Measurements from ENCODE around the gene NFATC4.

Gene NFATC4

GRCh38 chr14:24427537-24428508 lies 59.8 kb downstream of the NFATC4 start (continued):
- TF ChIP-seq ZNF777 (tag by site-specific recombination; IDR thresholded peaks at IDR 0.05; ENCODE audit: borderline replicate concordance): no peak
- no peak for TF ChIP-seq ZNF239 (tag by site-specific recombination; IDR thresholded peaks at IDR 0.05)
- TF ChIP-seq MYNN (tag by site-specific recombination; IDR thresholded peaks at IDR 0.05; ENCODE audit: borderline replicate concordance): no peak

- no peak for TF ChIP-seq HIC1 (tag by site-specific recombination; IDR thresholded peaks at IDR 0.05)
- peak; percentile 60 for TF ChIP-seq ZNF366 (tag by site-specific recombination; conservative IDR thresholded peaks at IDR 0.05)
- TF ChIP-seq ZNF449 (tag by site-specific recombination; IDR thresholded peaks at IDR 0.05): 0 out of 2 replicates have a peak, but pooled peaks have one; percentile 63
- TF ChIP-seq GLIS1 (tag by site-specific recombination; IDR thresholded peaks at IDR 0.05): peak; percentile 16; the same call in 1 of the 2 replicates
- TF ChIP-seq GLIS2 (tag by site-specific recombination; IDR thresholded peaks at IDR 0.05): peak; percentile 41; the same call in 1 of the 2 replicates
- Histone ChIP-seq H3K27ac (ENCODE audit: extremely low read depth, low read depth, low read length) (peak overlapping the region; percentile 94), H3K36me3 (ENCODE audit: control insufficient read depth in 2 of 2, insufficient read depth in 1 of 2, low read length in 2 of 2) (peaks cover 0 to 25% of the 10 kb centered on the region in 2 experiments; a peak in 1 of 3 replicates), H3K9me3 (ENCODE audit: control insufficient read depth, insufficient read depth, low read depth, low read length) (no peaks in the 10 kb centered on the region), H3K4me1 (ENCODE audit: control insufficient read depth, insufficient read depth, low read length) (peaks cover 9% of the 10 kb centered on the region), H3K4me3 (ENCODE audit: low read depth, low read length) (no peak overlapping the region)
- POLR2A ChIA-PET: interaction anchor here (1.5 to 1.6 kb wide), 2 partner anchors 46 to 68 kb away, joined by 3 to 4 read pairs; no protein-coding TSS in a partner anchor
- CTCF ChIA-PET: interaction anchor here (0.7 to 13.9 kb wide), 5 partner anchors 49 to 121 kb away, joined by 3 to 468 read pairs (median 21); partner anchors contain the start of genes ADCY4, CIDEB and LTB4R2
These were observed 60.8 kb downstream of the NFATC4 start for GRCh38 chr14:24428628-24429394.

Measured in HEK293 (cell line).